NCI-H2171 (cell line): ENCODE results near the gene OGT.
"Not testable (repeated sequence)": the region's sequence is repeated elsewhere in the genome, so short reads cannot be mapped to it uniquely, and the experiment has no call there.

Experiments
- DNase-seq: peaks from one replicate; lab custom pipeline; 2025; lab: John Stamatoyannopoulos, UW

Gene OGT

DNA sequence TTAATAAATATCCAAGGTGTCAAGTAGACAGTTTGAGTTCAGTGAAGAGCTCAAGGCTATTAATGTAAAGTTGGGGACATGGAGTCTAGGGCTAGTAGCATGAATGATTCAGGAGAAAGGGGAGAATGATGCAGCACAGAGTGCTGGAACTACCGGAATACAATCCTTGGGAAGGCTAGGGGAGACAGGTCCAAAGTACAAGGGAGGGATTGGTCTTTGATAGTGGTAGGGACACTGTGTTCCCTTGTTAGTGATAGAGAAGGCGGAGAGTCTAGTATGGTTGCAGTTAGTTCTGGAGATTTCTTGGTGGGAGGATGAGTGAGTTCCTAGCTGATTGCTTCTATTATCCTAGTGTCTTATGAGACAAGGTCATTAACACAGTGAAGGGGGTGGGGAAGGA, 54.0 kb downstream of the OGT start:
- DNase-seq = no peak

DNA sequence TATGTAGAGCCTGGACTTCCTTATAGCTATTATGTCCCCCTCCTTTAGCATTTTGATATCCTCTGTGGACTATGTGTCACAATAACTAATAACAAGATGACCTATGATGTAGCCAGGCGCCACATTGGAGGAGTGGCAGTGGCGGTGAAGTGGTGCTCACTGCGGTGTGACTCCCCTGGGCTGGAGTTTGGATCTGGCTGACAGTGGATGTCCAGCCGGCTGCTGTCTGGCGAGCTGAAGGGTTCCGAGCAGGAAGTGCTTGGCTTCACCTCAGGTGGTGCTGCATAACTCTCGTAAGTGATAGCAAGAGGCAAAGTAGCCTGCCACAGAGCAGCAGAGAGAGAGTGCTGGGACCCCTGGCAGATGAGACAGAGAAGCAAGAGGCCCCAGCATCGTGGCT, 60.3 kb downstream of the OGT start:
- DNase-seq = not testable (repeated sequence)

- no peak for DNase-seq
Measured at GRCh38 chrX:71599965-71600364, 67.1 kb downstream of the OGT start.

GRCh38 chrX:71603618-71604017, 70.7 kb downstream of the OGT start:
- DNase-seq = no peak

DNA sequence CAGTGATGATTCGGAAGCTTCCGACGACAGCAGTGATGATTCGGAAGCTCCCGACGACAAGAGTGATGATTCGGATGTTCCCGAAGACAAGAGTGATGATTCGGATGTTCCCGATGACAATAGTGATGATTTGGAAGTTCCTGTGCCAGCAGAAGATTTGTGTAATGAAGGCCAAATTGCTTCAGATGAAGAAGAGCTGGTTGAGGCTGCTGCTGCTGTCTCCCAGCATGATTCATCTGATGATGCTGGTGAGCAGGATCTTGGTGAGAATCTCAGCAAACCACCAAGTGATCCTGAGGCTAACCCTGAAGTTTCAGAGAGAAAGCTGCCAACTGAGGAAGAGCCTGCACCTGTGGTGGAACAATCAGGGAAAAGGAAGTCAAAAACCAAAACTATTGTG, 71.2 kb downstream of the OGT start:
- no peak for DNase-seq

- DNase-seq = no peak
Measured at GRCh38 chrX:71604796-71605568, 72.1 kb downstream of the OGT start.

- DNase-seq = no peak
Measured at GRCh38 chrX:71606536-71607216, 73.8 kb downstream of the OGT start.

- DNase-seq = no peak
Measured at GRCh38 chrX:71607488-71607887, 74.6 kb downstream of the OGT start.

DNA sequence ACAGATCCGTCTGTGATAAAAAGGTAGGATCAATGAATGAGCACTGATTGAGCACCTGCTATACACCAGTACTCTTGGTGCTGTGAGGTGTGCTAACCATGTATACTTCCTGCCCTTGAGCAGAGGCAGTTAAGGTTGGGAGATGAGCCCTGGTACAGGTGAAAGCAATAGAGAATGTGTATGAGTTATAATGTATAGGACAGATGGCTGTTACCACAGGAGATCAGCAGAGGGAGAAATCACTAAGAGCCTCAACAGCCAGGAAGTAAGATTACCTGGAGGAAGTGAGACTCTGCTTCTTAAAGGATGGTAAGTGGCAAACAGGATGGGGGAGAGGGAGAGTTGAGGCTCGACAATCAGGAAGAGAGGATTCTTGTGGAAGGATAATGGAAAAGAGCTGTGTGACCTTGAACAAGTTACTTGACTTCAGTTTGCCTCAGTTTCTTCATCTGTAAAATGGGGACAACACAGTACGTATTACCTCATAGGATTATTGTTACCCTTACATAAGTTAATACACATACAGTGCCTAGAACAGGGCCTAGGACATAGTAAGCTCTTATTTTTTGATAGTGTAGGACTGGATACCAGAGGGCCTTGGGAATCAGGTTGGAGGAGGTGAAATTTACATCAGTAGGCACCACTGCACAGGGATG, 76.3 kb downstream of the OGT start:
- no peak for DNase-seq

DNA sequence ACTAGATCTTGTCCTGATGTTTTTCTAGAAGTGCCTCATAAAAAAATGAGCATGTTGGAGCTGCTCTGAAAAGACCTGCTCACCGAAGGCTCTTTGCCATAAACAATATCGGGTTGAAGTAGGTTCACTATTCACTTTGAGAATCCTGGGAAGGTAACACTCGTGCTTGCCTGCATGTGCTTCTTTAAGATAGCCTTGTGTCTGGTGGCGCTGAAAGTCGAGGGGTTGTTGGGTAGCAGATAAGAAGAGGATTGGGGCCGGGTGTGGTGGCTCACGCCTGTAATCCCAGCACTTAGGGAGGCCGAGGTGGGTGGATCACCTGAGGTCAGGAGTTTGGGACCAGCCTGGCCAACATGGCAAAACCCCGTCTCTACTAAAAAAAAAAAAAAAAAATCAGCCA, 78.8 kb downstream of the OGT start:
- not testable (repeated sequence) for DNase-seq

DNA sequence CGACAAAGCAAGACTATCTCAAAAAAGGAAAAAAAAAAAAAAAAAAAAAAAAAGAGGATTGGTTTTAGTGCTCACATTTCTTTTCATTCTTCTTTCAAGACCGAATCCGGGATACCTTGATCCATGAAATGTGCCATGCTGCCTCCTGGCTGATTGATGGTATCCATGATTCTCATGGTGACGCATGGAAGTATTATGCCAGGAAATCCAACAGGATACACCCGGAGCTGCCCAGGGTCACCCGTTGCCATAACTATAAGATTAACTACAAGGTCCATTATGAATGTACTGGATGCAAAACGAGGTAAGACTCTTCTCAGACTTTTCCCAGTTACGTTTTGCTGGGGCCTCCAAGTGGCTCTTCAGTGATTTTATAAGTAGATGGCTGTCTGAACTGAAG, 79.4 kb downstream of the OGT start:
- DNase-seq = no peak

- DNase-seq = no peak
Measured at GRCh38 chrX:71615056-71615455, 82.2 kb downstream of the OGT start.

DNA sequence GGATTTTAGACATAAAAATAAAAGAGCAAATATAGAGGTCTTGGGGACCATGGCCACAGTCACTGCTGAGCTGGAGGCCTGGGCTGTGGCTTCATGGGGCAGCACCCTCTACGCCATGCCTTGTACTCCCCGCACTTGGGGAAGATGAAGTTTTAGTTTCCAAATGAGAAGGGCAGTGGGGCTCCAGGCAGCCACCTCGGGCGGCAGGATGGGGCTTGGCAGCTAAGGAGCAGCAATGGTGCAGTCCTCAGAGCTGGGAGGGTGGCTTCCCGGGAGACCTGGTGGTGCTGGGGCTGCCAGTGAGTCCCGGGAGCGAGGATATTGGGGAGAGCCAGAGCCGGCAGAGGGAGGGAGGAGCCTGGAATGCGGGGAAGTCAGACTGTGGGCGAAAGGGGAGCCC, 83.0 kb downstream of the OGT start:
- no peak for DNase-seq

- no peak for DNase-seq
Measured at GRCh38 chrX:71616672-71617529, 84.0 kb downstream of the OGT start.

GRCh38 chrX:71617742-71618141, 84.8 kb downstream of the OGT start:
- no peak for DNase-seq

DNA sequence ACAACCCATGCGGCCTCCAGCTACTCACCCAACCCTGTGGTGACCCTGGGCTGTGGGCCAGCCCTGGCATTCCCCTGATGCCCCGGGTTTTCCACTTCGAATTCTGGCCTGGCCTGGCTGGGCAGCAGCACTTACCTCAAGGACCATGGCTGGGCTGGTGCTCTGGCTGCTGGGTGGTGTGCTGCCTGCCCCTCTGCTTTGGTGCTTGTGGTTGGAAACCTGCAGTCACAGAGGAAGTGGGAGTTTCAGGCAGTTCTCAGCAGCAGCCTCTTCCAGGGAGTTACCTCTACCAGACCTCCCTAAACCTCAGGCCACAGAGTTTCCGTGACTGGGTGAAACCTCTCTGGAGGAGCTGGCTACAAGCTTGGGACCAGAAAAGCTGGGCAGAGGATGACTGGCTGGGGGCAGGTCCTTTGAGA, 85.4 kb downstream of the OGT start, which contains the start of gene CXCR3:
Gene CXCR3 (minus strand): TSS at position 209 of the 419 bp plus-strand sequence. CDS start 62 bp downstream, at position 147.
- DNase-seq = no peak

DNA sequence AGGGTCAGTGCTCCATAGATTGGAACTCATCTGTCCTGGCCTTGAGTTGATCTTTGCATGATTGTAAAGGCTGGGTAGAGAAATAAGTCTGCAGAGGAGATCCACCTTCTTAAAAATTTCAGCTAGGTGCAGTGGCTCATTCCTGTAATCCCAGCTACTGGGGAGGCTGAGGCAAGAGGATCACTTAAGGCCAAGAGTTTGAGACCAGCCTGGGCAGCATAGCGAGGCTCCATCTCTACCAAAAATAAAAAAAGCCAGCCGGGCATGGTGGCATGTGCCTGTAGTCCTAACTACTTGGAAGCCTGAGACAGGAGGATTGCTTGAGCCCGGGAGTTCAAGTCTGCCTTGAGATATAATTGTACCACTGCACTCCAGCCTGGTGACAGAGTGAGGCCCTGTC, 85.9 kb downstream of the OGT start:
- DNase-seq = no peak

- no peak for DNase-seq
Measured at GRCh38 chrX:71619193-71619592, 86.3 kb downstream of the OGT start.

GRCh38 chrX:71619986-71620385, 87.1 kb downstream of the OGT start:
- no peak for DNase-seq

- DNase-seq = no peak
Measured at GRCh38 chrX:71621603-71622002, 88.7 kb downstream of the OGT start.

- DNase-seq = no peak
Measured at GRCh38 chrX:71622032-71622575, 89.2 kb downstream of the OGT start.
